Nephron (organoid): ENCODE measurements around the gene MIDN.

Source experiments
- H3K27ac Mint-ChIP-seq, 3 experiments: 2 replicates each; pipeline ENCODE4 v1.8.0; 2020; ENCODE audit warnings: mixed read lengths in 3 of 3, mild to moderate bottlenecking in 2 of 3, moderate library complexity in 1 of 3
- H3K27me3 Mint-ChIP-seq: 2 replicates; pipeline ENCODE4 v1.8.0; 2021; ENCODE audit warnings: low read depth, mild to moderate bottlenecking, moderate library complexity, mixed read lengths
- H3K36me3 Mint-ChIP-seq: 2 replicates; pipeline ENCODE4 v1.8.0; 2020; ENCODE audit warnings: low read depth, mixed read lengths
- H3K4me1 Mint-ChIP-seq: 2 replicates; pipeline ENCODE4 v1.8.0; 2020; ENCODE audit warnings: mixed read lengths
- H3K4me3 Mint-ChIP-seq, 3 experiments: 2 replicates each; pipeline ENCODE4 v1.8.0; 2020; ENCODE audit warnings: mild to moderate bottlenecking in 3 of 3, mixed read lengths in 3 of 3, moderate library complexity in 2 of 3
- H3K9me3 Mint-ChIP-seq: 2 replicates; pipeline ENCODE4 v1.8.0; 2020; ENCODE audit warnings: mixed read lengths
- TF ChIP-seq, protein P1 (sequence below), 3 experiments: fragments of 200-600 bp; sonication (generic); IDR thresholded peaks; one replicate each; pipeline ENCODE4 v1.5.0; 2021; ENCODE audit warnings: antibody characterized with exemption in 3 of 3; ENCODE audit not compliant: unreplicated experiment in 3 of 3

MIDN gene

DNA sequence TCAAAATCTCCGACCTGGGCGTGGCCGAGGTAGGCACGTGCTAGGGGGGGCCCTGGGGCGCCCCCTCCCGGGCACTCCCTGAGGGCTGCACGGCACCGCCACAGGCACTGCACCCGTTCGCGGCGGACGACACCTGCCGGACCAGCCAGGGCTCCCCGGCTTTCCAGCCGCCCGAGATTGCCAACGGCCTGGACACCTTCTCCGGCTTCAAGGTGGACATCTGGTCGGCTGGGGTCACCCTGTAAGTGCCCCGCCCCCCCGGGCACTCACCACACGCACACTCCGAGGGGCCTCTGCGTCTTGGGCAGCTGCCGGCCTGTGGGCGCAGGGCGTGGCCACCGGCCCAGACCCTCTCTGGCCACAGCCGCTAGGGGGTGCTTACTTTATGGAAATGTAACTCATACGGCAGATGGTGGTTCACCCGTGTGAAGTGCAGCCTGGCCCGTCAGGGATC is 27.9 kb upstream of the MIDN start:
- TF ChIP-seq, protein P1, sequence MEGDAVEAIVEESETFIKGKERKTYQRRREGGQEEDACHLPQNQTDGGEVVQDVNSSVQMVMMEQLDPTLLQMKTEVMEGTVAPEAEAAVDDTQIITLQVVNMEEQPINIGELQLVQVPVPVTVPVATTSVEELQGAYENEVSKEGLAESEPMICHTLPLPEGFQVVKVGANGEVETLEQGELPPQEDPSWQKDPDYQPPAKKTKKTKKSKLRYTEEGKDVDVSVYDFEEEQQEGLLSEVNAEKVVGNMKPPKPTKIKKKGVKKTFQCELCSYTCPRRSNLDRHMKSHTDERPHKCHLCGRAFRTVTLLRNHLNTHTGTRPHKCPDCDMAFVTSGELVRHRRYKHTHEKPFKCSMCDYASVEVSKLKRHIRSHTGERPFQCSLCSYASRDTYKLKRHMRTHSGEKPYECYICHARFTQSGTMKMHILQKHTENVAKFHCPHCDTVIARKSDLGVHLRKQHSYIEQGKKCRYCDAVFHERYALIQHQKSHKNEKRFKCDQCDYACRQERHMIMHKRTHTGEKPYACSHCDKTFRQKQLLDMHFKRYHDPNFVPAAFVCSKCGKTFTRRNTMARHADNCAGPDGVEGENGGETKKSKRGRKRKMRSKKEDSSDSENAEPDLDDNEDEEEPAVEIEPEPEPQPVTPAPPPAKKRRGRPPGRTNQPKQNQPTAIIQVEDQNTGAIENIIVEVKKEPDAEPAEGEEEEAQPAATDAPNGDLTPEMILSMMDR (IDR thresholded peaks at IDR 0.05; ENCODE audit: unreplicated experiment in 3 of 3): no peak
- Mint-ChIP-seq H3K4me1 (peaks cover 19% of the 10 kb centered on the region), H3K36me3 (no peaks in the 10 kb centered on the region), H3K4me3 (no peak overlapping the region), H3K9me3 (no peaks in the 10 kb centered on the region), H3K27ac (no peak overlapping the region), H3K27me3 (no peaks in the 10 kb centered on the region)

DNA sequence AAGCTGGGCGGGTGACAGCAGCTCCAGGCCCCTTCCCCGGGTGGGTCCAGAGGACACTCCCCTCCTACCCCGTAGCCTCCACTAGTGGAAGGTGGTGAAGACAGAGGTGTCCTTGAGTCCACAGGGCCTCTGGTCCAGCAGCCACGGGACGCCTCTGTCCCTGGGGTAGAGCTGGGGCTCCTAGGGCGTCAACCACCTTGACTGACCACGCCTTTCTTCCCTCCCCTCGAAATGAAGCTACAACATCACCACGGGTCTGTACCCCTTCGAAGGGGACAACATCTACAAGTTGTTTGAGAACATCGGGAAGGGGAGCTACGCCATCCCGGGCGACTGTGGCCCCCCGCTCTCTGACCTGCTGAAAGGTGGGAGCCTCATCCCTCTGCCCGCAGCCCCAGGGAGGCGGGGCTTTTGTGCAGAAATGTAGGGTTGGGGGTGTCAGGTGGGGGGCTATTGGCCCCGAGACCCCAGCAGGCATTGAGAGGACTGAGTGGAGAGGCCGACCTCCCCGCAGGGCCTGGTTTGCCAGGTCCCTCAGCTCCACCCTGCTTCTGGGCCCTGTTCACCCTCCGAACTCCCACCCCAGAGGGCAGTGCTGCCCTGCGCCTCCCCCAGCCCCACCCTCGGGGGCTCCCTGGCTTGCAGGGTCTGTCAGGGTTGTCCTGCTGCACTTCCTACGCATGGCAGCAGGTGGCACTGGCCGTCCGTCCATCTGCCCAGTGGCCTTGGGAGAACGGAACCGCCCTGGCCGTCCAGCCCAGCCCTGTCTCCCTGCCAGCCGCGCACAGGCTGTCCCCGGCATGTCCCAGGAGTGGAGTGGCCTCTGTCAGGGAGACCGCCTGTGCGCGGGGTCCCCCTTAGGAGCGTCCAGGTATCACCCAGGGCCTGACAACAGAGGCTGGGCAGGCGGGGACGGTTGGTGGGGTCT is 27.1 kb upstream of the MIDN start:
- Mint-ChIP-seq H3K36me3 (no peaks in the 10 kb centered on the region), H3K4me1 (peaks cover 15% of the 10 kb centered on the region), H3K27ac (no peak overlapping the region), H3K27me3 (no peaks in the 10 kb centered on the region), H3K4me3 (no peak overlapping the region), H3K9me3 (no peaks in the 10 kb centered on the region)
- TF ChIP-seq, protein P1 (IDR thresholded peaks at IDR 0.05; ENCODE audit: unreplicated experiment in 3 of 3): peak; percentile 63 to 71 (median 64)

DNA sequence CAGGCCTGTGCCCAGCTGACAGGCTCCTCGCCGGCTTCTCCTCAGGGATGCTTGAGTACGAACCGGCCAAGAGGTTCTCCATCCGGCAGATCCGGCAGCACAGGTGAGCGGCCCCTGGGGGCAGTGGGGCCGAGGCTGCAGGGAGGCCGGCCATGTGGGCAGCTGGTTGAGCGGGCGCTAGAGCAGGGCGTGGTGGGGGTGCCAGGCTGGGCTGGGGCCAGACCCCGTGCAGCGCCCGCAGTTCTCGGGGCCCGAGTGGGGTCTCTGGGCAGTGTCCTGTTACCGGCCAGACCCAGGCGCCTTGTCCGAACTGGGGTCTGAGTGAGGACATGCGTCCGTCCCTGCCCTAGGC is 26.5 kb upstream of the MIDN start:
- Mint-ChIP-seq H3K4me1 (peaks cover 14% of the 10 kb centered on the region), H3K9me3 (no peaks in the 10 kb centered on the region), H3K27me3 (no peaks in the 10 kb centered on the region), H3K36me3 (no peaks in the 10 kb centered on the region), H3K27ac (no peak overlapping the region), H3K4me3 (no peak overlapping the region)
- TF ChIP-seq, protein P1 (IDR thresholded peaks at IDR 0.05; ENCODE audit: unreplicated experiment in 3 of 3): no peak

DNA sequence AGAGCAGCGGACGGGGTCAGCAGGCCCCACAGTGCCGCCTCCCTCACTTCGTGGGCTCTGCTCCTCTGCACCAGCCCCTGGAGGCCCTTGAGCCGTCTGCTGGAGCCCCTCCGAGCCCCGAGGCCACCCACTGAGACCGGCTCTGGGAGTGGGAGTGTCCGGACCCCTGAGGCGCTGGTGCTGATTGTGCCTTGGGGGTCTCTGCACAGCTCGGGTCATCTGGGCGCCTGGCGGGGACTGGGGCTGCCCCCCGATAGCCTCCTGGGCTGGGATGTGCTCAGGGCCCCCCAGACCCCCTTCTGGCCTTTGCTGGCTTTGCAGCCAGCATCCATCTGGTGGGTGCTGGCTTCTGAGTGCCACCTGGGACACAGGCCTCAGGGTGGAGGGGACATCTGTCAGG is 26.0 kb upstream of the MIDN start:
- Mint-ChIP-seq H3K4me3 (no peak overlapping the region), H3K4me1 (peaks cover 9% of the 10 kb centered on the region), H3K27ac (no peak overlapping the region), H3K27me3 (no peaks in the 10 kb centered on the region), H3K36me3 (no peaks in the 10 kb centered on the region), H3K9me3 (no peaks in the 10 kb centered on the region)
- TF ChIP-seq, protein P1 (IDR thresholded peaks at IDR 0.05; ENCODE audit: unreplicated experiment in 3 of 3): no peak

DNA sequence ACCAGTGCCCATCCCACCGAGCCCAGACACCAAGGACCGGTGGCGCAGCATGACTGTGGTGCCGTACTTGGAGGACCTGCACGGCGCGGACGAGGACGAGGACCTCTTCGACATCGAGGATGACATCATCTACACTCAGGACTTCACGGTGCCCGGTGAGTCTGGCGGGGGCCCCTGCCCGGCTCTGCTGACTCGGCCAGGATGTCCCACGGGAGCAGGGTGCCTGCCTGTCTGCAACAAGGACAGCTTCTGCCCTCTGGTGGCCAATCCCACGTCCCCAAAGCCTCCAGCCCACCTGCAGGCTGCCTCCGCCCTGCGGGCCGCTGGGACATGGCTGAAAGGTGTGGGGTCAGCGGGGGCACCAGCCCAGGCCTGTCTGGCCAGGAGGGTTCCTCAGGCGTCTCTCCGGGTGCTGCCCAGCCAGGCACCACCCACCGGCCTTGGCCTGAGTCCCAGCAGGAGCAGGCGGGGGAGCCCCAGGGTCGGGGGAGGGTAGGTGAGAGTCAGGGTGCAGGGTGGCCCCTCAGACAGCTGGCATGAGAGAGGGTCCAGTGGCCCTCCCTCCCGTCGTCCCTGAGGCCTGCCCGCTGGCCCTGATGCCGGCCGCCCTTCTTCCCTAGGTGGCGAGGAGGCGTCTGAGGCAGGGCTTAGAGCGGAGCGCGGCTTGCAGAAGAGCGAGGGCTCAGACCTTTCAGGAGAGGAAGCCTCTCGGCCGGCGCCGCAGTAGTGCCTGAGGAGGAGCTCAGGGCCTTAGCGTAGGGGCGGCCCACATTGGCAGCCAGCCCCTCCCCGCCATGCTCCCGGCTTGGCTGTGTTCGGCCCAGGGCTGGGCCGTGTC is 25.1 kb upstream of the MIDN start:
- Mint-ChIP-seq H3K36me3 (peaks cover 3% of the 10 kb centered on the region), H3K27me3 (no peaks in the 10 kb centered on the region), H3K4me3 (no peak overlapping the region), H3K27ac (no peak overlapping the region), H3K4me1 (peaks cover 2% of the 10 kb centered on the region), H3K9me3 (no peaks in the 10 kb centered on the region)
- TF ChIP-seq, protein P1 (IDR thresholded peaks at IDR 0.05; ENCODE audit: unreplicated experiment in 3 of 3): peak; percentile 27 to 45 (median 28)
